GM21717 (cell line): ENCODE results near the gene ZNF567.
"Not testable (repeated sequence)": the region's sequence is repeated elsewhere in the genome, so short reads cannot be mapped to it uniquely, and the experiment has no call there.

Experiments
- ATAC-seq: cut with Tn5 transposase; IDR thresholded peaks from one replicate; pipeline ENCODE4 v1.9.1; 2021; ENCODE audit warnings: mild to moderate bottlenecking, moderate library complexity; ENCODE audit not compliant: unreplicated experiment

ZNF567 gene

GRCh38 chr19:36687214-36688056 lies at the start of gene ZNF567:
ZNF567 (plus strand) TSS chr19:36687612; CDS start chr19:36694868, 7,256 bp downstream.
- peak; percentile 88 for ATAC-seq

- ATAC-seq: no peak
These were observed 48.4 kb upstream of the ZNF567 start for GRCh38 chr19:36638862-36639510.

- no peak for ATAC-seq
These were observed 40.7 kb upstream of the ZNF567 start for GRCh38 chr19:36646746-36647145.

GRCh38 chr19:36652958-36653357 lies 34.5 kb upstream of the ZNF567 start:
- no peak for ATAC-seq

- no peak for ATAC-seq
These were observed 21.6 kb upstream of the ZNF567 start for GRCh38 chr19:36665832-36666231.

GRCh38 chr19:36668646-36669045 lies 18.8 kb upstream of the ZNF567 start:
- ATAC-seq: no peak

GRCh38 chr19:36672368-36672767 lies 15.0 kb upstream of the ZNF567 start:
- ATAC-seq: no peak

- no peak for ATAC-seq
These were observed 13.2 kb upstream of the ZNF567 start for GRCh38 chr19:36674201-36674600.

GRCh38 chr19:36679455-36679854 lies 8.0 kb upstream of the ZNF567 start:
- ATAC-seq: no peak

GRCh38 chr19:36685835-36686234 lies 1.6 kb upstream of the ZNF567 start:
- no peak for ATAC-seq

- no peak for ATAC-seq
These were observed 823 bp upstream of the ZNF567 start for GRCh38 chr19:36686365-36687213.

- ATAC-seq: no peak
These were observed 646 bp downstream of the ZNF567 start for GRCh38 chr19:36688058-36688457.

- ATAC-seq: no peak
These were observed 19.7 kb downstream of the ZNF567 start for GRCh38 chr19:36707134-36707533.

- no peak for ATAC-seq
These were observed 22.0 kb downstream of the ZNF567 start for GRCh38 chr19:36709423-36709822.

GRCh38 chr19:36719687-36720556 lies 32.5 kb downstream of the ZNF567 start:
- ATAC-seq: no peak

GRCh38 chr19:36736166-36736565 lies 48.8 kb downstream of the ZNF567 start:
- ATAC-seq: not testable (repeated sequence)

GRCh38 chr19:36745870-36746269 lies 58.5 kb downstream of the ZNF567 start:
- no peak for ATAC-seq

- ATAC-seq: no peak
These were observed 60.3 kb downstream of the ZNF567 start for GRCh38 chr19:36747750-36748149.

- ATAC-seq: no peak
These were observed 61.2 kb downstream of the ZNF567 start for GRCh38 chr19:36748431-36749275.
